Spleen (tissue), 11 donors: Measurements from ENCODE around the gene SRPK3. TPM values are rescaled to one million over a fixed set of nuclear protein-coding genes. Genes with fewer than 3 reads are reported as not detected.

ENCODE experiments used
- DNase-seq: peaks from one replicate; pipeline ENCODE4 v3.0.0-alpha.2; 2020
- H3K27ac ChIP-seq, 8 donors: fragments of 200-600 bp; sonication (generic) in 7 of 8; 1 replicate in 4 of 8; 2 replicates in 4 of 8; pipeline versions ENCODE4 v1.5.0 to v1.8.0; 2016 to 2021; ENCODE audit warnings: inconsistent platforms in 4 of 8, mild to moderate bottlenecking in 4 of 8, moderate library complexity in 1 of 8
- H3K27me3 ChIP-seq, 7 donors: fragments of 200-600 bp; sonication (generic) in 6 of 7; replicated peaks in 1 of 7; 1 replicate in 4 of 7; 2 replicates in 3 of 7; pipeline versions ENCODE4 v1.5.0 to v1.8.0; 2016 to 2021; ENCODE audit warnings: inconsistent platforms in 3 of 7, mild to moderate bottlenecking in 1 of 7
- H3K36me3 ChIP-seq, 6 donors: fragments of 200-600 bp; sonication (generic) in 5 of 6; 1 replicate in 4 of 6; 2 replicates in 2 of 6; pipeline versions ENCODE4 v1.5.0 to v1.8.0; 2016 to 2021; ENCODE audit warnings: inconsistent platforms in 2 of 6
- H3K4me1 ChIP-seq, 6 donors: fragments of 200-600 bp; sonication (generic) in 5 of 6; 1 replicate in 3 of 6; 2 replicates in 3 of 6; pipeline versions ENCODE4 v1.5.0 to v1.8.0; 2016 to 2021; ENCODE audit warnings: inconsistent platforms in 3 of 6
- H3K4me3 ChIP-seq, 8 donors: fragments of 200-600 bp; sonication (generic) in 7 of 8; 1 replicate in 4 of 8; 2 replicates in 4 of 8; pipeline versions ENCODE4 v1.5.0 to v1.8.0; 2016 to 2021; ENCODE audit warnings: inconsistent platforms in 4 of 8, mild to moderate bottlenecking in 4 of 8, moderate library complexity in 2 of 8
- H3K9me3 ChIP-seq, 8 donors: fragments of 200-600 bp; sonication (generic) in 7 of 8; 1 replicate in 4 of 8; 2 replicates in 4 of 8; pipeline versions ENCODE4 v1.5.0 to v1.8.0; 2016 to 2021; ENCODE audit warnings: inconsistent platforms in 4 of 8
- CTCF ChIP-seq, 11 experiments: fragments of 200-600 bp in 7 of 11; fragments of 450-650 bp in 4 of 11; sonication (generic) in 4 of 11; IDR thresholded peaks in 8 of 11; conservative IDR thresholded peaks in 3 of 11; 1 replicate in 7 of 11; 2 replicates in 4 of 11; pipeline versions ENCODE4 v1.4.0 to v1.8.0; 2016 to 2021; ENCODE audit warnings: antibody characterized with exemption in 11 of 11, inconsistent platforms in 4 of 11, mild to moderate bottlenecking in 1 of 11
- POLR2A ChIP-seq, 3 donors: fragments of 450-650 bp; IDR thresholded peaks; one replicate each; pipeline ENCODE4 v1.5.1; 2017; ENCODE audit warnings: antibody characterized with exemption in 3 of 3, mild to moderate bottlenecking in 1 of 3
- POLR2AphosphoS5 ChIP-seq, 3 donors: sonication (generic); formaldehyde crosslinking; IDR thresholded peaks; one replicate each; pipeline ENCODE4 v1.5.1; 2017; ENCODE audit warnings: antibody characterized with exemption in 3 of 3
- WGBS, 5 donors: extraction: QIAGEN DNeasy Blood & Tissue Kit in 3 of 5; methylation state at CpG; one replicate each; pipeline versions ENCODE4 v1.1.5 to v1.1.7; 2013 to 2018; 5-methylcytosine and 5-hydroxymethylcytosine counted together
- intact Hi-C: fragments of 100-400 bp; cut with DNase I; formaldehyde crosslinking; loops from one replicate; pipeline ENCODE4 v1.15.0; 2023; ENCODE audit warnings: low total_unique reads
- polyA plus RNA-seq, 3 donors: library from polyadenylated mRNA; stranded (reverse); fragments of 200-250 nt; gene quantifications; one replicate each; pipeline ENCODE4 v1.2.1, GENCODE V29; 2013
- total RNA-seq, 7 donors: library from RNA; depleted of rRNA in 3 of 7; stranded (reverse); fragments of >200 nt in 3 of 7; fragmentation: NEBNext Ultra II Directional in 4 of 7; extraction: Animal tissue kit (Norgen Biotek cat#: 25700) in 4 of 7; gene quantifications; one replicate each; pipeline versions ENCODE4 v1.1.0 to v1.2.1, GENCODE V29; 2016 to 2021
- donor health status: healthy with polysubstance abuse.
- donor health status: DM: no; HTN: no; CAD: no; lungs with moderate emphysema.
- donor health status: DM: no; HTN: no; CAD: no.
- donor health status: Bipolar disorder and iron deficiency.
- donor health status: healthy.
- donor health status: DM: no; HTN: no; CAD: no.
- donor health status: DM: yes; HTN: yes; CAD: no.

The SRPK3 gene
- total and polyA plus RNA-seq, 10 donors: 0.03 to 0.26 (median 0.07) TPM; not detected in 7

GRCh38 chrX:153797415-153798015 is 16.7 kb downstream of the SRPK3 start:
- Histone ChIP-seq H3K9me3 (peaks cover 0 to 22% (median 0%) of the 10 kb centered on the region in 8 donors), H3K27me3 (no peaks in the 10 kb centered on the region), H3K4me3 (no peak overlapping the region), H3K27ac (no peak overlapping the region), H3K36me3 (peaks cover 0 to 35% (median 19%) of the 10 kb centered on the region in 6 donors), H3K4me1 (peaks cover 5 to 39% (median 26%) of the 10 kb centered on the region in 6 donors)
- intact Hi-C loops: no loop called here
- 92 to 94% (median 93%) methylated on average over 7 to 15 of the region's 15 CpGs; no CpG with 5 or more reads in 1 of the 5 donors for WGBS, 5 donors
- TF ChIP-seq POLR2AphosphoS5 (IDR thresholded peaks at IDR 0.05) (no peak), POLR2A (IDR thresholded peaks at IDR 0.05) (no peak), CTCF (IDR thresholded peaks at IDR 0.05 in 8 of 11, conservative IDR thresholded peaks at IDR 0.05 in 3 of 11) (no peak)
- DNase-seq: no peak

- Histone ChIP-seq H3K27ac (no peak overlapping the region), H3K4me1 (peaks cover 5 to 28% (median 17%) of the 10 kb centered on the region in 6 donors), H3K36me3 (peaks cover 0 to 35% (median 19%) of the 10 kb centered on the region in 6 donors), H3K4me3 (no peak overlapping the region), H3K9me3 (peaks cover 0 to 15% (median 0%) of the 10 kb centered on the region in 8 donors), H3K27me3 (no peaks in the 10 kb centered on the region)
- peak in 1 of 3 donors; percentile 9 for TF ChIP-seq POLR2AphosphoS5 (IDR thresholded peaks at IDR 0.05)
- no peak for TF ChIP-seq POLR2A (IDR thresholded peaks at IDR 0.05)
- 89 to 92% (median 90%) methylated on average over 5 of the region's 5 CpGs; no CpG with 5 or more reads in 1 of the 5 donors for WGBS, 5 donors
- DNase-seq: no peak
- intact Hi-C loops: no loop called here
Measured at GRCh38 chrX:153799326-153799725, 18.5 kb downstream of the SRPK3 start.

GRCh38 chrX:153800177-153800722 is 19.4 kb downstream of the SRPK3 start:
- Histone ChIP-seq H3K4me3 (no peak overlapping the region), H3K9me3 (peaks cover 0 to 6% (median 0%) of the 10 kb centered on the region in 8 donors), H3K36me3 (peaks cover 0 to 35% (median 19%) of the 10 kb centered on the region in 6 donors), H3K27ac (no peak overlapping the region), H3K27me3 (no peaks in the 10 kb centered on the region), H3K4me1 (peaks cover 5 to 24% (median 14%) of the 10 kb centered on the region in 6 donors)
- 53 to 91% (median 82%) methylated on average over 3 to 16 of the region's 16 CpGs for WGBS, 5 donors
- no peak for DNase-seq
- TF ChIP-seq POLR2AphosphoS5 (IDR thresholded peaks at IDR 0.05) (peak in 2 of 3 donors; percentile 6 to 28), CTCF (IDR thresholded peaks at IDR 0.05 in 8 of 11, conservative IDR thresholded peaks at IDR 0.05 in 3 of 11) (no peak)
- intact Hi-C loops: no loop called here

- WGBS, 5 donors: 82 to 91% (median 89%) methylated on average over 6 to 7 of the region's 7 CpGs
- H3K9me3 ChIP-seq: peaks cover 0 to 4% (median 0%) of the 10 kb centered on the region in 8 donors
- intact Hi-C loops: no loop called here
- H3K27ac ChIP-seq: no peak overlapping the region
- H3K36me3 ChIP-seq: peaks cover 0 to 35% (median 19%) of the 10 kb centered on the region in 6 donors
- DNase-seq: no peak
- no peaks in the 10 kb centered on the region for H3K27me3 ChIP-seq
- no peak overlapping the region for H3K4me3 ChIP-seq
- peaks cover 4 to 19% (median 9%) of the 10 kb centered on the region in 6 donors for H3K4me1 ChIP-seq
- TF ChIP-seq CTCF (IDR thresholded peaks at IDR 0.05 in 8 of 11, conservative IDR thresholded peaks at IDR 0.05 in 3 of 11): no peak
- TF ChIP-seq POLR2A (IDR thresholded peaks at IDR 0.05): no peak
- no peak for TF ChIP-seq POLR2AphosphoS5 (IDR thresholded peaks at IDR 0.05)
Measured at GRCh38 chrX:153800746-153801145, 19.9 kb downstream of the SRPK3 start.
